ENCODE results near the gene TBC1D20.

- peak in 2 of 3 experiments; percentile 13 to 26 for TF ChIP-seq CTCF (IDR thresholded peaks at IDR 0.05)
- no peak for TF ChIP-seq POLR2A (IDR thresholded peaks at IDR 0.05)
These were observed at the start of gene TBC1D20 for GRCh38 chr20:462199-462991.
